Measurements from ENCODE around the gene VWC2. TPM values are rescaled to one million over a fixed set of nuclear protein-coding genes. Genes with fewer than 3 reads are reported as not detected.

VWC2 gene
- total and polyA plus RNA-seq, 2 of the 13 experiments (the other 11 are each of a cell fraction or from before 2014, with no cell fraction given), result not detected

DNA sequence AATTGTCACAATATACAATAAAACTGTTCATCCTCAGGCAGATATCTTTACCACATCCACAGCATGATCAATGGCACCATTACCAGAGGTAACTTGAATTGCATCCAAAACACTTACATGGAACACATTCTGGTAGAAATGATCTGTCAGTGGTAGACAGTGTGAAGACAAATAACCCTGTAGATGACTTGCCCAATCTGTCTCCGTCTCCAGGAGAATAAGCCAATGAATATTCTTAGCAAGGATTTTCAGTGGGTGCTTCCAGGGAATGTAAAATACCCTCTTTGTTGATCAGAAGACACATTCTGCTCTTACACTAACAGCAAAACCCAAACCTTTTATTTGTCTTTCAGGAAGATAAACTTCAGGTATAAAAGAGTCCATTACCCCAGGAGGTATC lies 43.8 kb downstream of the VWC2 start:
- in situ Hi-C loops (cut with HindIII; ENCODE audit: extremely low pct_ligation_motif_present, low pct_unique_long_range_greater_than_20kb), result no loop called here
- BruUV-seq (replicated peaks), result no TSS peak
- CTCF ChIA-PET (ENCODE audit: low intra/inter-chr PET ratio, low total read pairs), result no interaction called here

DNA sequence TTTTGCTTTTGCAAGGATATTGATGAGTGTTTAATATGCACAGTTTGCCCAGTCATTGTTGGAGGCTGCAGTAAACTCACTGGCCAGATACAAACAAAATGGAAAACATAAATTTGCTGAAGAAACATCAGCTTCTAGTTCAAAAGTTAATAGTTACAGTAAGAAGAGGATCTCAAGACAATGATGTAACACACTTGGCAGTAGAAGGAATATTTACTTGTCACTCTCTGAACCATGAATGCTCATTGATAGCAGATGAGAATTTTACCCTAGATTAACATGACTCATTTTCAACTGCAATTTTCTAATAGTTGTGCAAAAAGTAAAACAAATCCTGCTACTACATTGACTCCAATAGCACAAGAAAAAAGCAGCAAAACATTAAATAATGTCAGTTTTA lies 47.7 kb downstream of the VWC2 start:
- no peak for DNase-seq (ENCODE audit: low spot score)
- no peak for FAIRE-seq

More for the DNA sequence above, 43.8 kb downstream of the VWC2 start:
- H3K4me1 ChIP-seq (ENCODE audit: insufficient read depth, low read length), result no peaks in the 10 kb centered on the region
- ATAC-seq (no peak), FAIRE-seq (no peak), DNase-seq (ENCODE audit: low spot score) (no peak)
- TF ChIP-seq YEATS2 (CRISPR knock-in tag; IDR thresholded peaks at IDR 0.05; ENCODE audit: borderline replicate concordance), result no peak
- TF ChIP-seq NPAS2 (CRISPR knock-in tag; IDR thresholded peaks at IDR 0.05; ENCODE audit: borderline replicate concordance), result no peak
- TF ChIP-seq ZFP37 (CRISPR knock-in tag; IDR thresholded peaks at IDR 0.05; ENCODE audit: borderline replicate concordance), result no peak
- TF ChIP-seq RFXANK (CRISPR knock-in tag; IDR thresholded peaks at IDR 0.05), result no peak
- TF ChIP-seq, protein P1, sequence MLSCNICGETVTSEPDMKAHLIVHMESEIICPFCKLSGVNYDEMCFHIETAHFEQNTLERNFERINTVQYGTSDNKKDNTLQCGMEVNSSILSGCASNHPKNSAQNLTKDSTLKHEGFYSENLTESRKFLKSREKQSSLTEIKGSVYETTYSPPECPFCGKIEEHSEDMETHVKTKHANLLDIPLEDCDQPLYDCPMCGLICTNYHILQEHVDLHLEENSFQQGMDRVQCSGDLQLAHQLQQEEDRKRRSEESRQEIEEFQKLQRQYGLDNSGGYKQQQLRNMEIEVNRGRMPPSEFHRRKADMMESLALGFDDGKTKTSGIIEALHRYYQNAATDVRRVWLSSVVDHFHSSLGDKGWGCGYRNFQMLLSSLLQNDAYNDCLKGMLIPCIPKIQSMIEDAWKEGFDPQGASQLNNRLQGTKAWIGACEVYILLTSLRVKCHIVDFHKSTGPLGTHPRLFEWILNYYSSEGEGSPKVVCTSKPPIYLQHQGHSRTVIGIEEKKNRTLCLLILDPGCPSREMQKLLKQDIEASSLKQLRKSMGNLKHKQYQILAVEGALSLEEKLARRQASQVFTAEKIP (CRISPR knock-in tag; IDR thresholded peaks at IDR 0.05; ENCODE audit: borderline replicate concordance), result no peak
- no peak for TF ChIP-seq ZNF33B (CRISPR knock-in tag; IDR thresholded peaks at IDR 0.05)
- H3K4me3 ChIP-seq (replicated peaks in 1 of 3; ENCODE audit: insufficient read depth in 1 of 3, low read depth in 2 of 3, low read length in 3 of 3), result no peak overlapping the region
- H4K20me1 ChIP-seq (ENCODE audit: insufficient read depth, low read length), result no peaks in the 10 kb centered on the region
- WGBS (ENCODE audit: low lambda C conversion rate), result 0% methylated on average over 1 of the region's 1 CpG
- H2AFZ ChIP-seq (ENCODE audit: low read length), result no peak overlapping the region
- H3K36me3 ChIP-seq (replicated peaks in 1 of 2; ENCODE audit: control insufficient read depth in 1 of 2, insufficient read depth in 2 of 2, low read length in 2 of 2), result no peaks in the 10 kb centered on the region
- H3K27me3 ChIP-seq (ENCODE audit: control insufficient read depth in 1 of 2, insufficient read depth in 2 of 2, low read length in 2 of 2), result 0 out of 5 replicates have a peak, but pooled peaks cover 0 to 1% of the 10 kb centered on the region in 2 experiments
- H3K4me2 ChIP-seq (ENCODE audit: low read depth, low read length), result no peak overlapping the region
- H3K27ac ChIP-seq (ENCODE audit: extremely low read length, insufficient read depth, low read length), result no peak overlapping the region
- no peak overlapping the region for H3K9ac ChIP-seq (ENCODE audit: insufficient read depth, low read depth, low read length)
- POLR2A ChIA-PET, result no interaction called here
- H3K79me2 ChIP-seq (ENCODE audit: insufficient read depth, low read length), result no peaks in the 10 kb centered on the region
- intact Hi-C loops (cut with micrococcal nuclease; ENCODE audit: unreplicated experiment), result no loop called here
- H3K9me3 ChIP-seq (ENCODE audit: low read length), result no peaks in the 10 kb centered on the region

More for the DNA sequence above, 47.7 kb downstream of the VWC2 start:
- BruUV-seq (replicated peaks), result no TSS peak
- H3K4me2 ChIP-seq (ENCODE audit: low read depth, low read length), result no peak overlapping the region
- no peak for ATAC-seq
- no peak overlapping the region for H3K27ac ChIP-seq (ENCODE audit: extremely low read length, insufficient read depth, low read length)
- CTCF ChIA-PET (ENCODE audit: low intra/inter-chr PET ratio, low total read pairs), result no interaction called here
- H4K20me1 ChIP-seq (ENCODE audit: insufficient read depth, low read length), result no peaks in the 10 kb centered on the region
- no peaks in the 10 kb centered on the region for H3K36me3 ChIP-seq (replicated peaks in 1 of 2; ENCODE audit: control insufficient read depth in 1 of 2, insufficient read depth in 2 of 2, low read length in 2 of 2)
- no peak overlapping the region for H3K4me3 ChIP-seq (replicated peaks in 1 of 3; ENCODE audit: insufficient read depth in 1 of 3, low read depth in 2 of 3, low read length in 3 of 3)
- H3K27me3 ChIP-seq (ENCODE audit: control insufficient read depth in 1 of 2, insufficient read depth in 2 of 2, low read length in 2 of 2), result no peaks in the 10 kb centered on the region
- no peak for TF ChIP-seq MEIS2 (CRISPR knock-in tag; IDR thresholded peaks at IDR 0.05)
- TF ChIP-seq, protein P2, sequence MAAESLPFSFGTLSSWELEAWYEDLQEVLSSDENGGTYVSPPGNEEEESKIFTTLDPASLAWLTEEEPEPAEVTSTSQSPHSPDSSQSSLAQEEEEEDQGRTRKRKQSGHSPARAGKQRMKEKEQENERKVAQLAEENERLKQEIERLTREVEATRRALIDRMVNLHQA (CRISPR knock-in tag; IDR thresholded peaks at IDR 0.05), result no peak
- no peak for TF ChIP-seq POLR2A (IDR thresholded peaks at IDR 0.05; ENCODE audit: insufficient read depth in 1 of 2, low read depth in 2 of 2, low read length in 2 of 2)
- TF ChIP-seq KDM3A (CRISPR knock-in tag; IDR thresholded peaks at IDR 0.05; ENCODE audit: low read depth), result no peak
- TF ChIP-seq ZNF235 (CRISPR knock-in tag; IDR thresholded peaks at IDR 0.05; ENCODE audit: borderline replicate concordance), result no peak
- TF ChIP-seq ZNF33B (CRISPR knock-in tag; IDR thresholded peaks at IDR 0.05), result no peak
- no peak for TF ChIP-seq ZMAT3 (CRISPR knock-in tag; conservative IDR thresholded peaks at IDR 0.05)
- no peak for TF ChIP-seq ETV6 (CRISPR knock-in tag; conservative IDR thresholded peaks at IDR 0.05)
- no peak for TF ChIP-seq EED (CRISPR knock-in tag; IDR thresholded peaks at IDR 0.05)
- TF ChIP-seq, protein P3, sequence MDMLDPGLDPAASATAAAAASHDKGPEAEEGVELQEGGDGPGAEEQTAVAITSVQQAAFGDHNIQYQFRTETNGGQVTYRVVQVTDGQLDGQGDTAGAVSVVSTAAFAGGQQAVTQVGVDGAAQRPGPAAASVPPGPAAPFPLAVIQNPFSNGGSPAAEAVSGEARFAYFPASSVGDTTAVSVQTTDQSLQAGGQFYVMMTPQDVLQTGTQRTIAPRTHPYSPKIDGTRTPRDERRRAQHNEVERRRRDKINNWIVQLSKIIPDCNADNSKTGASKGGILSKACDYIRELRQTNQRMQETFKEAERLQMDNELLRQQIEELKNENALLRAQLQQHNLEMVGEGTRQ (IDR thresholded peaks at IDR 0.05; ENCODE audit: low read depth, low read length), result no peak
- TF ChIP-seq, protein P3 (CRISPR knock-in tag; IDR thresholded peaks at IDR 0.05; ENCODE audit: borderline replicate concordance), result no peak
- no peak for TF ChIP-seq TRIM24 (CRISPR knock-in tag; IDR thresholded peaks at IDR 0.05)
- no peak overlapping the region for H3K9ac ChIP-seq (ENCODE audit: insufficient read depth, low read depth, low read length)
- no peaks in the 10 kb centered on the region for H3K4me1 ChIP-seq (ENCODE audit: insufficient read depth, low read length)
- no peak overlapping the region for H2AFZ ChIP-seq (ENCODE audit: low read length)
- no peaks in the 10 kb centered on the region for H3K79me2 ChIP-seq (ENCODE audit: insufficient read depth, low read length)
- no peaks in the 10 kb centered on the region for H3K9me3 ChIP-seq (ENCODE audit: low read length)
- intact Hi-C loops (cut with micrococcal nuclease; ENCODE audit: unreplicated experiment) (no loop called here), in situ Hi-C loops (cut with HindIII; ENCODE audit: extremely low pct_ligation_motif_present, low pct_unique_long_range_greater_than_20kb) (no loop called here)
- POLR2A ChIA-PET, result no interaction called here

All from HepG2 (cell line).